DMS 273 (cell line): ENCODE measurements around the gene THRAP3.

Source experiments
- DNase-seq: peaks from one replicate; lab custom pipeline; 2025; ENCODE audit not compliant: unreplicated experiment; lab: John Stamatoyannopoulos, UW

THRAP3 gene

GRCh38 chr1:36350659-36351226 lies 126.5 kb downstream of the THRAP3 start:
- DNase-seq, result no peak

DNA sequence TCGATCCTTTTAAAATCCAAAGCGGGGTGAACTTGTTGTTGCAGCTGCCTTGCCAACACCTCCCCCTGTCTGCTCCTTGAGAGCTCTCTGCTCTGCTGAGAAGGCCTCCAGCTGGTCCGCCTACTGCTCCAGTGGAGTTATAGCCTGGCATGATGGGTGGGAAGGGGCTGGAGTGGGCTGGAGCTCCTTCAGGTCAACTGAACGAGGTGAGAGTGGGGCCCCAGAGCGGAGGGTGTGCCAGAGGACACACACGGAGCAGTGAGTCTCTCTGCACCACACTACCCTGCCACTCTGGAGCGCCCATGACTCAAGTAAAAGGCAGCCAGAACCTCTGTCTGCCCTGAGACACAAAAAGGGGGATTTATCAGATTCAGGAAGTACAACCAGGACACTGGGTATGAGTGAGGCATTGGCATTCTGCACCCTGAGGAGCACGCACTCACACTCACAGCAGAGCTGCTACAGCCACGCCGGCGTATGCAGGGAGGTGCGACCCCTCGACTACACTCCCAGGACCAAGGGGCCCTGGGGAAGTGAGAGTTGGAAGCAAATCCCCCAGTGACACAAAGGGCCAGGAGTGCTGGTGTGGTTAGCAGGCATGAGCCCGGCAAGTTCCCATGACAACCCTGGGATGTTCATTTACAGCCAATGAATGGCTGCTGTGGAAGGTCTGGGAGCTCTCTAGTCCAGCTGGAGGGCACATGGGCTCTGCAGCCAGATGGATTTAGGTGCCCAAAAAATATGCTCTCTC lies 127.2 kb downstream of the THRAP3 start:
- peak; percentile 71 for DNase-seq

GRCh38 chr1:36352125-36352909 lies 128.1 kb downstream of the THRAP3 start:
- DNase-seq, result no peak

GRCh38 chr1:36352910-36353878 lies 129.0 kb downstream of the THRAP3 start:
- no peak for DNase-seq

GRCh38 chr1:36354486-36354885 lies 130.2 kb downstream of the THRAP3 start:
- no peak for DNase-seq
